Neural cell (in vitro differentiated cells): ENCODE results near the gene SLC5A8. TPM values are rescaled to one million over a fixed set of nuclear protein-coding genes. Genes with fewer than 3 reads are reported as not detected.

ENCODE experiments used
- H2AFZ ChIP-seq: fragments of 200-600, 300-800 bp; sonication (generic), shearing (Covaris generic); 2 replicates; pipeline ENCODE4 v1.6.0; 2014; ENCODE audit warnings: low read depth, mild to moderate bottlenecking, antibody characterized with exemption, low read length, moderate library complexity
- H3F3A ChIP-seq: fragments of 200-600 bp; shearing (Covaris generic); 2 replicates; pipeline ENCODE4 v1.6.1; 2016; ENCODE audit warnings: mild to moderate bottlenecking, moderate library complexity, mixed read lengths, antibody characterized with exemption, low read length; ENCODE audit not compliant: insufficient read depth, poor library complexity, severe bottlenecking
- H3K27ac ChIP-seq: fragments of 200-600, 300-800 bp; sonication (generic), shearing (Covaris generic); 2 replicates; pipeline ENCODE4 v1.5.1; 2014; ENCODE audit warnings: mild to moderate bottlenecking, low read length, moderate library complexity
- H3K27me3 ChIP-seq: fragments of 300-800, 200-600 bp; sonication (generic), shearing (Covaris generic); 2 replicates; pipeline ENCODE4 v1.6.0; 2014; ENCODE audit warnings: mild to moderate bottlenecking, low read depth, low read length, moderate library complexity; ENCODE audit not compliant: insufficient read depth
- H3K36me3 ChIP-seq: fragments of 300-800, 200-600 bp; sonication (generic), shearing (Covaris generic); 2 replicates; pipeline ENCODE4 v1.5.1; 2014; ENCODE audit warnings: mild to moderate bottlenecking, antibody characterized with exemption, low read length, moderate library complexity; ENCODE audit not compliant: insufficient read depth
- H3K4me2 ChIP-seq: fragments of 300-800, 200-600 bp; sonication (generic), shearing (Covaris generic); 2 replicates; pipeline ENCODE4 v1.6.0; 2014; ENCODE audit warnings: mild to moderate bottlenecking, low read length
- H3K4me3 ChIP-seq: fragments of 300-800, 200-600 bp; sonication (generic), shearing (Covaris generic); 2 replicates; pipeline ENCODE4 v1.5.1; 2014; ENCODE audit warnings: mild to moderate bottlenecking, low read length, moderate library complexity
- H3K79me2 ChIP-seq: fragments of 200-600 bp; shearing (Covaris generic); replicated peaks from 2 replicates; pipeline ENCODE4 v1.6.0; 2014; ENCODE audit warnings: mild to moderate bottlenecking, low read length, moderate library complexity; ENCODE audit not compliant: insufficient read depth
- H3K9ac ChIP-seq: fragments of 300-800, 200-600 bp; sonication (generic), shearing (Covaris generic); 2 replicates; pipeline ENCODE4 v1.6.1; 2016; ENCODE audit warnings: mild to moderate bottlenecking, low read length, mixed read lengths
- H3K9me2 ChIP-seq: fragments of 200-600 bp; shearing (Covaris generic); 2 replicates; pipeline ENCODE4 v1.6.1; 2016; ENCODE audit warnings: mild to moderate bottlenecking, low read length, mixed read lengths; ENCODE audit not compliant: insufficient read depth
- H3K9me3 ChIP-seq: fragments of 200-600, 300-800 bp; sonication (generic), shearing (Covaris generic); 2 replicates; pipeline ENCODE4 v1.6.1; 2016; ENCODE audit warnings: mild to moderate bottlenecking, mixed run types, low read length, moderate library complexity, mixed read lengths
- H4K20me1 ChIP-seq: fragments of 200-600 bp; shearing (Covaris generic); 2 replicates; pipeline ENCODE4 v1.6.1; 2016; ENCODE audit warnings: mild to moderate bottlenecking, mixed run types; ENCODE audit not compliant: insufficient read depth
- EP300 ChIP-seq: fragments of 450-650 bp; conservative IDR thresholded peaks from 2 replicates; pipeline ENCODE4 v1.6.1; 2014; ENCODE audit warnings: antibody characterized with exemption, mild to moderate bottlenecking, moderate library complexity; ENCODE audit not compliant: poor library complexity, severe bottlenecking
- EZH2 ChIP-seq: fragments of 200-600, 300-800 bp; shearing (Covaris generic), sonication (generic); IDR thresholded peaks from 2 replicates; pipeline ENCODE4 v1.6.1; 2014; ENCODE audit warnings: antibody characterized with exemption, low read length, borderline replicate concordance, mild to moderate bottlenecking; ENCODE audit not compliant: insufficient read depth, poor library complexity, severe bottlenecking
- MXI1 ChIP-seq: fragments of 450-650 bp; conservative IDR thresholded peaks from 2 replicates; pipeline ENCODE4 v1.6.1; 2014; ENCODE audit warnings: antibody characterized with exemption, mild to moderate bottlenecking; ENCODE audit not compliant: poor library complexity, severe bottlenecking
- POLR2AphosphoS5 ChIP-seq: IDR thresholded peaks from 2 replicates; pipeline ENCODE4 v1.6.1; 2012
- RAD21 ChIP-seq: fragments of 450-650 bp; conservative IDR thresholded peaks from 2 replicates; pipeline ENCODE4 v1.6.1; 2014; ENCODE audit warnings: antibody characterized with exemption, mild to moderate bottlenecking, moderate library complexity
- SMC3 ChIP-seq: fragments of 450-650 bp; conservative IDR thresholded peaks from 2 replicates; pipeline ENCODE4 v1.6.1; 2014; ENCODE audit warnings: antibody characterized with exemption, mild to moderate bottlenecking, moderate library complexity; ENCODE audit not compliant: poor library complexity
- TAF1 ChIP-seq: IDR thresholded peaks from 2 replicates; pipeline ENCODE4 v1.6.1; 2012; ENCODE audit warnings: low read depth
- polyA plus RNA-seq: library from polyadenylated mRNA; depleted of rRNA; stranded (reverse); fragments of >200 nt; gene quantifications from 2 replicates; pipeline ENCODE4 v1.2.3, GENCODE V29; 2014
- TF ChIP-seq, protein P1 (sequence below): fragments of 450-650 bp; IDR thresholded peaks from 2 replicates; pipeline ENCODE4 v1.5.1; 2014; ENCODE audit warnings: antibody characterized with exemption, mild to moderate bottlenecking, moderate library complexity; ENCODE audit not compliant: poor library complexity, severe bottlenecking
- TF ChIP-seq, protein P2 (sequence below): IDR thresholded peaks from 2 replicates; pipeline ENCODE4 v1.6.1; 2012; ENCODE audit warnings: borderline replicate concordance

The SLC5A8 gene
- polyA plus RNA-seq, 1 donor from 2014 or later: 0.12 TPM

DNA sequence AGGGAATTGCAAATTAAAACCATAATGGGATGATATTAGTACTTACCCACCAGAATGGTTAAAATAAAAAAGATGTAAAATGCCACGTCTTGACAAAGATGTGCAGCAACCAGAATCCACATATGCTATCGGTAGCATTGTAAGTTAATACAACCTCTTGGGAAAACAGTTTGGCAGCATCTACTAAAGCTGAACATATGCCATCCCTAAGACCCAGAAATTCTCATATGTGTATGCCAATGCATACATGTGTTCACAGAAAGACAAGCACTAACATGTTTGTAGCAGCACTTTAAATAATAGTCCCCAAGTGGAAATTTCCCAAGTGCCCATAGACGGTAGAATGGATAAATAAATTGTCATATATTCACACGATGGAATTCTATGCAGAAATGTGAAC is 28.3 kb upstream of the SLC5A8 start:
- Histone ChIP-seq H3K27me3 (no peaks in the 10 kb centered on the region), H3K36me3 (no peaks in the 10 kb centered on the region), H3K4me3 (no peak overlapping the region), H4K20me1 (no peaks in the 10 kb centered on the region), H3K9me2 (no peaks in the 10 kb centered on the region), H3K79me2 (no peaks in the 10 kb centered on the region), H3K9me3 (no peaks in the 10 kb centered on the region), H3F3A (no peaks in the 10 kb centered on the region), H3K9ac (no peak overlapping the region), H3K4me2 (no peak overlapping the region), H3K27ac (no peak overlapping the region), H2AFZ (no peak overlapping the region)
- TF ChIP-seq MXI1 (no peak), RAD21 (no peak), TAF1 (no peak), EP300 (no peak), POLR2AphosphoS5 (no peak), SMC3 (no peak), EZH2 (no peak)
- TF ChIP-seq, protein P1, sequence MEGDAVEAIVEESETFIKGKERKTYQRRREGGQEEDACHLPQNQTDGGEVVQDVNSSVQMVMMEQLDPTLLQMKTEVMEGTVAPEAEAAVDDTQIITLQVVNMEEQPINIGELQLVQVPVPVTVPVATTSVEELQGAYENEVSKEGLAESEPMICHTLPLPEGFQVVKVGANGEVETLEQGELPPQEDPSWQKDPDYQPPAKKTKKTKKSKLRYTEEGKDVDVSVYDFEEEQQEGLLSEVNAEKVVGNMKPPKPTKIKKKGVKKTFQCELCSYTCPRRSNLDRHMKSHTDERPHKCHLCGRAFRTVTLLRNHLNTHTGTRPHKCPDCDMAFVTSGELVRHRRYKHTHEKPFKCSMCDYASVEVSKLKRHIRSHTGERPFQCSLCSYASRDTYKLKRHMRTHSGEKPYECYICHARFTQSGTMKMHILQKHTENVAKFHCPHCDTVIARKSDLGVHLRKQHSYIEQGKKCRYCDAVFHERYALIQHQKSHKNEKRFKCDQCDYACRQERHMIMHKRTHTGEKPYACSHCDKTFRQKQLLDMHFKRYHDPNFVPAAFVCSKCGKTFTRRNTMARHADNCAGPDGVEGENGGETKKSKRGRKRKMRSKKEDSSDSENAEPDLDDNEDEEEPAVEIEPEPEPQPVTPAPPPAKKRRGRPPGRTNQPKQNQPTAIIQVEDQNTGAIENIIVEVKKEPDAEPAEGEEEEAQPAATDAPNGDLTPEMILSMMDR: no peak
- TF ChIP-seq, protein P2, sequence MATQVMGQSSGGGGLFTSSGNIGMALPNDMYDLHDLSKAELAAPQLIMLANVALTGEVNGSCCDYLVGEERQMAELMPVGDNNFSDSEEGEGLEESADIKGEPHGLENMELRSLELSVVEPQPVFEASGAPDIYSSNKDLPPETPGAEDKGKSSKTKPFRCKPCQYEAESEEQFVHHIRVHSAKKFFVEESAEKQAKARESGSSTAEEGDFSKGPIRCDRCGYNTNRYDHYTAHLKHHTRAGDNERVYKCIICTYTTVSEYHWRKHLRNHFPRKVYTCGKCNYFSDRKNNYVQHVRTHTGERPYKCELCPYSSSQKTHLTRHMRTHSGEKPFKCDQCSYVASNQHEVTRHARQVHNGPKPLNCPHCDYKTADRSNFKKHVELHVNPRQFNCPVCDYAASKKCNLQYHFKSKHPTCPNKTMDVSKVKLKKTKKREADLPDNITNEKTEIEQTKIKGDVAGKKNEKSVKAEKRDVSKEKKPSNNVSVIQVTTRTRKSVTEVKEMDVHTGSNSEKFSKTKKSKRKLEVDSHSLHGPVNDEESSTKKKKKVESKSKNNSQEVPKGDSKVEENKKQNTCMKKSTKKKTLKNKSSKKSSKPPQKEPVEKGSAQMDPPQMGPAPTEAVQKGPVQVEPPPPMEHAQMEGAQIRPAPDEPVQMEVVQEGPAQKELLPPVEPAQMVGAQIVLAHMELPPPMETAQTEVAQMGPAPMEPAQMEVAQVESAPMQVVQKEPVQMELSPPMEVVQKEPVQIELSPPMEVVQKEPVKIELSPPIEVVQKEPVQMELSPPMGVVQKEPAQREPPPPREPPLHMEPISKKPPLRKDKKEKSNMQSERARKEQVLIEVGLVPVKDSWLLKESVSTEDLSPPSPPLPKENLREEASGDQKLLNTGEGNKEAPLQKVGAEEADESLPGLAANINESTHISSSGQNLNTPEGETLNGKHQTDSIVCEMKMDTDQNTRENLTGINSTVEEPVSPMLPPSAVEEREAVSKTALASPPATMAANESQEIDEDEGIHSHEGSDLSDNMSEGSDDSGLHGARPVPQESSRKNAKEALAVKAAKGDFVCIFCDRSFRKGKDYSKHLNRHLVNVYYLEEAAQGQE: no peak

DNA sequence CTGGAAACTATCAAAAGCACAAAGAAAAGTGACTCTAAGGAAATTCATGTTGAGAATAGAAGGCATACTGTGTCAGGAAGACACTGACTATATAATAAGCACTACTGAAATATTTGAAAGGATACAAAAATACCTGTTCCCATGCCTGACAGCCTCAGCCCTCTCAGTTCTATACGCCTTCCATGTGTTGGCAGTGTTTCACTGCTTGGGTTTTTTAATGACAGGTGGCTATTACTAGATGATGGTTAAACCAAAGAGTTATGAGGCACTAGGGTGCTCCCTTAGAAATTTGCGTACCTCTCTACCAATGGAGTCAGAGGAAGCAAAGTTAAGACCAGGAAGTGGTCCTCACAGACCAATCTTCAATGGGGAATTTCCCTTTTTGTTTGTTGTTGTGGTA is 25.6 kb upstream of the SLC5A8 start:
- no peaks in the 10 kb centered on the region for H3F3A ChIP-seq
- H3K4me2 ChIP-seq: no peak overlapping the region
- H3K79me2 ChIP-seq: no peaks in the 10 kb centered on the region
- no peaks in the 10 kb centered on the region for H4K20me1 ChIP-seq
- no peaks in the 10 kb centered on the region for H3K9me2 ChIP-seq
- H3K36me3 ChIP-seq: no peaks in the 10 kb centered on the region
- no peak overlapping the region for H3K4me3 ChIP-seq
- H3K9me3 ChIP-seq: no peaks in the 10 kb centered on the region
- TF ChIP-seq POLR2AphosphoS5 (no peak), MXI1 (no peak), TAF1 (no peak), RAD21 (no peak), SMC3 (no peak), EZH2 (no peak), EP300 (no peak)
- TF ChIP-seq, protein P1: no peak
- TF ChIP-seq, protein P2: no peak
- no peak overlapping the region for H3K27ac ChIP-seq
- H3K27me3 ChIP-seq: no peaks in the 10 kb centered on the region
- no peak overlapping the region for H3K9ac ChIP-seq
- no peak overlapping the region for H2AFZ ChIP-seq
